SU-DHL-6 (cell line): ENCODE data around the gene JPH4.

ENCODE experiments used
- H2AFZ ChIP-seq: fragments of 200-600 bp; sonication (generic); 2 replicates; pipeline ENCODE4 v1.6.1; 2014; ENCODE audit warnings: low read depth, mild to moderate bottlenecking, moderate library complexity, mixed read lengths, antibody characterized with exemption, low read length; ENCODE audit not compliant: severe bottlenecking
- H3F3A ChIP-seq: fragments of 200-600 bp; shearing (Covaris generic); 2 replicates; pipeline ENCODE4 v1.6.0; 2016; ENCODE audit warnings: antibody characterized with exemption, mild to moderate bottlenecking; ENCODE audit not compliant: insufficient read depth
- H3K27ac ChIP-seq: fragments of 200-600 bp; sonication (generic); 2 replicates; pipeline ENCODE4 v1.5.1; 2016; ENCODE audit warnings: low read depth, mild to moderate bottlenecking, low read length, moderate library complexity, mixed read lengths
- H3K27me3 ChIP-seq: fragments of 200-600 bp; sonication (generic), shearing (Covaris generic); 2 replicates; pipeline ENCODE4 v1.6.0; 2014; ENCODE audit warnings: mild to moderate bottlenecking, low read length
- H3K36me3 ChIP-seq: fragments of 200-600 bp; sonication (generic); 2 replicates; pipeline ENCODE4 v1.6.1; 2014; ENCODE audit warnings: mild to moderate bottlenecking, low read length, mixed read lengths
- H3K4me2 ChIP-seq: fragments of 300-600, 200-600 bp; shearing (Covaris generic), sonication (generic); 2 replicates; pipeline ENCODE4 v1.6.0; 2014; ENCODE audit warnings: low read length, low read depth, mild to moderate bottlenecking; ENCODE audit not compliant: poor library complexity, severe bottlenecking
- H3K4me3 ChIP-seq: fragments of 200-600 bp; sonication (generic); 2 replicates; pipeline ENCODE4 v1.5.1; 2014; ENCODE audit warnings: antibody characterized with exemption, low read length, mild to moderate bottlenecking, mixed read lengths; ENCODE audit not compliant: insufficient read depth, poor library complexity, severe bottlenecking
- H3K79me2 ChIP-seq: fragments of 200-600 bp; sonication (generic); 2 replicates; pipeline ENCODE4 v1.6.1; 2014; ENCODE audit warnings: mild to moderate bottlenecking, low read length, moderate library complexity; ENCODE audit not compliant: insufficient read depth
- H3K9ac ChIP-seq: fragments of 200-600 bp; sonication (generic); 2 replicates; pipeline ENCODE4 v1.7.0; 2014; ENCODE audit warnings: mild to moderate bottlenecking, low read length
- H3K9me2 ChIP-seq: fragments of 200-600 bp; sonication (generic); replicated peaks from 2 replicates; pipeline ENCODE4 v1.6.1; 2014; ENCODE audit warnings: low read length; ENCODE audit not compliant: insufficient read depth
- H3K9me3 ChIP-seq: fragments of 200-600 bp; sonication (generic); 2 replicates; pipeline ENCODE4 v1.6.1; 2014; ENCODE audit warnings: low read length, mixed read lengths; ENCODE audit not compliant: insufficient read depth
- H4K20me1 ChIP-seq: fragments of 200-600 bp; sonication (generic); 2 replicates; pipeline ENCODE4 v1.6.1; 2014; ENCODE audit warnings: low read depth, mild to moderate bottlenecking, antibody characterized with exemption, low read length, moderate library complexity, mixed read lengths
- CTCF ChIP-seq: fragments of 200-600 bp; sonication (generic); IDR thresholded peaks from one replicate; pipeline ENCODE4 v1.5.1; 2017; ENCODE audit warnings: antibody characterized with exemption, mild to moderate bottlenecking, low read length, moderate library complexity; ENCODE audit not compliant: insufficient read depth, poor library complexity, severe bottlenecking
- EZH2phosphoT487 ChIP-seq: fragments of 200-600 bp; sonication (generic), shearing (Covaris generic); conservative IDR thresholded peaks from 2 replicates; pipeline ENCODE4 v1.6.1; 2018; ENCODE audit warnings: mild to moderate bottlenecking, antibody characterized with exemption, low read length, moderate library complexity, mixed read lengths

The JPH4 gene

GRCh38 chr14:23582906-23583760, 4.5 kb upstream of the JPH4 start:
- Histone ChIP-seq H3K4me2 (no peak overlapping the region), H3K79me2 (no peaks in the 10 kb centered on the region), H2AFZ (no peak overlapping the region), H3K36me3 (no peaks in the 10 kb centered on the region), H3F3A (no peaks in the 10 kb centered on the region), H3K9ac (no peak overlapping the region), H3K27ac (no peak overlapping the region), H3K4me3 (no peak overlapping the region), H3K9me2 (no peaks in the 10 kb centered on the region), H3K9me3 (no peaks in the 10 kb centered on the region), H4K20me1 (no peaks in the 10 kb centered on the region), H3K27me3 (no peaks in the 10 kb centered on the region)
- TF ChIP-seq EZH2phosphoT487: no peak
- no peak for TF ChIP-seq CTCF

GRCh38 chr14:23580948-23581281, 2.3 kb upstream of the JPH4 start:
- no peaks in the 10 kb centered on the region for H3K9me3 ChIP-seq
- H3K4me3 ChIP-seq: no peak overlapping the region
- no peaks in the 10 kb centered on the region for H3K27me3 ChIP-seq
- no peak overlapping the region for H2AFZ ChIP-seq
- no peaks in the 10 kb centered on the region for H3K36me3 ChIP-seq
- TF ChIP-seq EZH2phosphoT487: no peak
- no peak overlapping the region for H3K27ac ChIP-seq
- H3F3A ChIP-seq: no peaks in the 10 kb centered on the region
- no peaks in the 10 kb centered on the region for H3K79me2 ChIP-seq
- H3K9ac ChIP-seq: no peak overlapping the region
- no peaks in the 10 kb centered on the region for H4K20me1 ChIP-seq
- H3K4me2 ChIP-seq: no peak overlapping the region
- H3K9me2 ChIP-seq: no peaks in the 10 kb centered on the region

- no peaks in the 10 kb centered on the region for H3K9me2 ChIP-seq
- no peak for TF ChIP-seq CTCF
- TF ChIP-seq EZH2phosphoT487: no peak
- no peaks in the 10 kb centered on the region for H3F3A ChIP-seq
- no peaks in the 10 kb centered on the region for H3K36me3 ChIP-seq
- no peaks in the 10 kb centered on the region for H3K9me3 ChIP-seq
- no peaks in the 10 kb centered on the region for H3K79me2 ChIP-seq
- no peak overlapping the region for H3K27ac ChIP-seq
- no peak overlapping the region for H3K4me3 ChIP-seq
- H3K4me2 ChIP-seq: no peak overlapping the region
- H4K20me1 ChIP-seq: no peaks in the 10 kb centered on the region
- no peaks in the 10 kb centered on the region for H3K27me3 ChIP-seq
- no peak overlapping the region for H3K9ac ChIP-seq
- no peak overlapping the region for H2AFZ ChIP-seq
These were observed 1.7 kb upstream of the JPH4 start for GRCh38 chr14:23580152-23580926.

- no peak overlapping the region for H3K27ac ChIP-seq
- no peak overlapping the region for H3K9ac ChIP-seq
- no peak overlapping the region for H2AFZ ChIP-seq
- H3K36me3 ChIP-seq: no peaks in the 10 kb centered on the region
- H3K9me3 ChIP-seq: no peaks in the 10 kb centered on the region
- H3K4me2 ChIP-seq: no peak overlapping the region
- no peak overlapping the region for H3K4me3 ChIP-seq
- H4K20me1 ChIP-seq: no peaks in the 10 kb centered on the region
- no peak for TF ChIP-seq EZH2phosphoT487
- H3F3A ChIP-seq: no peaks in the 10 kb centered on the region
- no peaks in the 10 kb centered on the region for H3K27me3 ChIP-seq
- H3K79me2 ChIP-seq: no peaks in the 10 kb centered on the region
- H3K9me2 ChIP-seq: no peaks in the 10 kb centered on the region
These were observed 1.1 kb upstream of the JPH4 start for GRCh38 chr14:23579739-23580138.
